ENCODE data around the gene SLC12A4.

SLC12A4 gene

GRCh38 chr16:67944690-67945391 lies 23.6 kb downstream of the SLC12A4 start:
- no peak for DNase-seq (ENCODE audit: low read depth)
- no peak overlapping the region for H3K4me3 ChIP-seq (ENCODE audit: control insufficient read depth, low read depth, low read length)
- TF ChIP-seq CTCF (IDR thresholded peaks at IDR 0.05; ENCODE audit: control insufficient read depth, insufficient read depth, low read depth, low read length, missing control alignments) = no peak

- no peak for TF ChIP-seq CTCF (IDR thresholded peaks at IDR 0.05; ENCODE audit: control insufficient read depth, insufficient read depth, low read depth, low read length, missing control alignments)
- DNase-seq (ENCODE audit: low read depth) = no peak
- no peak within 1 kb of the TSS for H3K4me3 ChIP-seq (ENCODE audit: control insufficient read depth, low read depth, low read length)
Observed at GRCh38 chr16:67943619-67944504, 24.6 kb downstream of the SLC12A4 start, which contains the start of gene LCAT. Gene LCAT, minus strand, starts transcription at chr16:67944120. Its CDS starts 19 bp downstream, at chr16:67944101.

GRCh38 chr16:67943256-67943618 lies 25.2 kb downstream of the SLC12A4 start:
- DNase-seq (ENCODE audit: low read depth) = no peak
- no peak overlapping the region for H3K4me3 ChIP-seq (ENCODE audit: control insufficient read depth, low read depth, low read length)
- no peak for TF ChIP-seq CTCF (IDR thresholded peaks at IDR 0.05; ENCODE audit: control insufficient read depth, insufficient read depth, low read depth, low read length, missing control alignments)

GRCh38 chr16:67942510-67943255 lies 25.8 kb downstream of the SLC12A4 start:
- no peak for TF ChIP-seq CTCF (IDR thresholded peaks at IDR 0.05; ENCODE audit: control insufficient read depth, insufficient read depth, low read depth, low read length, missing control alignments)
- H3K4me3 ChIP-seq (ENCODE audit: control insufficient read depth, low read depth, low read length) = no peak overlapping the region
- DNase-seq (ENCODE audit: low read depth) = no peak

- TF ChIP-seq CTCF (IDR thresholded peaks at IDR 0.05; ENCODE audit: control insufficient read depth, insufficient read depth, low read depth, low read length, missing control alignments) = peak; percentile 77
- no peak for DNase-seq (ENCODE audit: low read depth)
Observed at GRCh38 chr16:67942200-67942509, 26.3 kb downstream of the SLC12A4 start.

GRCh38 chr16:67941469-67942199 lies 26.8 kb downstream of the SLC12A4 start:
- no peak overlapping the region for H3K4me3 ChIP-seq (ENCODE audit: control insufficient read depth, low read depth, low read length)
- DNase-seq (ENCODE audit: low read depth) = no peak
- TF ChIP-seq CTCF (IDR thresholded peaks at IDR 0.05; ENCODE audit: control insufficient read depth, insufficient read depth, low read depth, low read length, missing control alignments) = no peak

More at GRCh38 chr16:67942200-67942509, 26.3 kb downstream of the SLC12A4 start:
- no peak overlapping the region for H3K4me3 ChIP-seq (ENCODE audit: control insufficient read depth, low read depth, low read length)
